K562 (cell line): ENCODE measurements around the gene SEC61A1. TPM values are rescaled to one million over a fixed set of nuclear protein-coding genes. Genes with fewer than 3 reads are reported as not detected.
A peak's percentile ranks its signal among the peaks of the same experiment; 100 is the strongest.

Experiments used
- ARID1B ChIP-seq: fragments of 450-650 bp; IDR thresholded peaks from 2 replicates; pipeline ENCODE4 v1.6.1; 2016; ENCODE audit warnings: antibody characterized with exemption, mild to moderate bottlenecking, inconsistent platforms
- BRD9 ChIP-seq: fragments of 450-650 bp; IDR thresholded peaks from 2 replicates; pipeline ENCODE4 v1.6.1; 2018; ENCODE audit warnings: low read depth; ENCODE audit not compliant: partially characterized antibody
- DLX4 ChIP-seq: fragments of 250-450 bp; sonication (Bioruptor Pico); IDR thresholded peaks from 2 replicates; pipeline ENCODE4 v1.6.1; 2021; ENCODE audit warnings: mild to moderate bottlenecking
- ETV5 ChIP-seq: sonication (generic); formaldehyde crosslinking; IDR thresholded peaks from 2 replicates; pipeline ENCODE4 v1.4.0; 2020; ENCODE audit warnings: low read depth, mild to moderate bottlenecking, missing genetic modification reagents
- EWSR1 ChIP-seq: fragments of 450-650 bp; IDR thresholded peaks from 2 replicates; pipeline ENCODE4 v1.6.1; 2018; ENCODE audit warnings: borderline replicate concordance, mild to moderate bottlenecking, low read depth, moderate library complexity; ENCODE audit not compliant: partially characterized antibody
- GTF2B ChIP-seq: IDR thresholded peaks from 2 replicates; pipeline ENCODE4 v1.6.1; 2011; ENCODE audit not compliant: insufficient read length; ENCODE audit errors: extremely low read depth
- IFI16 ChIP-seq: fragments of 250-450 bp; sonication (Bioruptor Pico); IDR thresholded peaks from 2 replicates; pipeline ENCODE4 v2.1.2; 2022; ENCODE audit warnings: mild to moderate bottlenecking, inconsistent platforms
- MEIS2 ChIP-seq: fragments of 450-650 bp; IDR thresholded peaks from 2 replicates; pipeline ENCODE4 v1.6.1; 2014; ENCODE audit warnings: mild to moderate bottlenecking; ENCODE audit not compliant: partially characterized antibody
- MTA3 ChIP-seq: fragments of 450-650 bp; formaldehyde crosslinking; IDR thresholded peaks from 2 replicates; pipeline ENCODE4 v1.6.1; 2017; ENCODE audit warnings: mild to moderate bottlenecking, borderline replicate concordance
- MYNN ChIP-seq, 2 experiments: sonication (generic); formaldehyde crosslinking in 1 of 2; IDR thresholded peaks; 2 replicates each; pipeline versions ENCODE4 v1.5.0 to v1.6.1; 2016 to 2020; ENCODE audit warnings: antibody characterized with exemption in 1 of 2, missing genetic modification reagents in 1 of 2
- POLR2A ChIP-seq: fragments of 450-650 bp; conservative IDR thresholded peaks from 2 replicates; pipeline ENCODE4 v1.6.1; 2016
- RREB1 ChIP-seq: fragments of 250-450 bp; sonication (Bioruptor Pico); IDR thresholded peaks from 2 replicates; pipeline ENCODE4 v1.4.0; 2020
- U2AF1 ChIP-seq: fragments of 200-400 bp; formaldehyde crosslinking; optimal IDR thresholded peaks from 2 replicates; pipeline ENCODE3; 2017; ENCODE audit warnings: mild to moderate bottlenecking, low read depth, low read length, moderate library complexity
- ZBTB34 ChIP-seq: fragments of 250-450 bp; sonication (Bioruptor Pico); IDR thresholded peaks from 2 replicates; pipeline ENCODE4 v1.8.0; 2021; ENCODE audit warnings: mild to moderate bottlenecking, moderate library complexity
- ZBTB7A ChIP-seq: IDR thresholded peaks from 2 replicates; pipeline ENCODE4 v1.6.1; 2011; ENCODE audit warnings: low read depth, mild to moderate bottlenecking, low read length, moderate library complexity, borderline replicate concordance; ENCODE audit not compliant: control insufficient read depth
- ZNF174 ChIP-seq: fragments of 250-450 bp; sonication (Bioruptor Pico); IDR thresholded peaks from 2 replicates; pipeline ENCODE4 v1.4.0; 2020; ENCODE audit warnings: mild to moderate bottlenecking
- ZNF239 ChIP-seq: fragments of 250-450 bp; sonication (Bioruptor Pico); IDR thresholded peaks from 2 replicates; pipeline ENCODE4 v1.4.0; 2020; ENCODE audit warnings: mild to moderate bottlenecking
- ZNF408 ChIP-seq: fragments of 250-450 bp; sonication (Bioruptor Pico); IDR thresholded peaks from 2 replicates; pipeline ENCODE4 v1.4.0; 2020; ENCODE audit warnings: low read depth, mild to moderate bottlenecking, moderate library complexity
- ZNF589 ChIP-seq: fragments of 200-800 bp; sonication (Bioruptor generic); IDR thresholded peaks from 2 replicates; pipeline ENCODE4 v1.6.1; 2016; ENCODE audit warnings: low read depth, missing genetic modification characterization, missing compliant biosample characterization
- ZNF668 ChIP-seq: fragments of 250-450 bp; sonication (Bioruptor Pico); IDR thresholded peaks from 2 replicates; pipeline ENCODE4 v1.8.0; 2022; ENCODE audit warnings: mild to moderate bottlenecking, inconsistent platforms
- ZNF764 ChIP-seq: fragments of 250-450 bp; sonication (Bioruptor Pico); IDR thresholded peaks from 2 replicates; pipeline ENCODE4 v1.4.0; 2020; ENCODE audit warnings: low read depth, mild to moderate bottlenecking, moderate library complexity
- polyA plus RNA-seq, 8 experiments: library from polyadenylated mRNA; depleted of rRNA in 4 of 8; stranded (reverse) in 5 of 8; unstranded in 3 of 8; fragments of >200 nt; fragmentation: Nextera tagmentation in 2 of 8; fragmentation: Illumina TruSeq in 1 of 8; extraction: Ambion mirVana in 2 of 8; extraction: Trizol in 1 of 8; gene quantifications; 2 replicates each; pipeline versions ENCODE4 v1.2.1 to v1.2.3, GENCODE V29; 2011 to 2014; ENCODE audit warnings: inconsistent platforms in 1 of 8, missing spikeins in 1 of 8
- total RNA-seq, 7 experiments: library from RNA; depleted of rRNA in 6 of 7; stranded (reverse); fragments of >200 nt in 6 of 7; fragmentation: Illumina TruSeq in 2 of 7; extraction: Trizol in 2 of 7; gene quantifications; 2 replicates each; pipeline versions ENCODE4 v1.2.1 to v1.2.3, GENCODE V29; 2011 to 2021; ENCODE audit warnings: low replicate concordance in 1 of 7

The SEC61A1 gene
- total and polyA plus RNA-seq, 9 of the 15 experiments (the other 6 are each of a cell fraction or from before 2014, with no cell fraction given), result 1.9 to 140 (median 79.1) TPM

GRCh38 chr3:128076483-128077201 is 24.4 kb downstream of the SEC61A1 start (continued):
- TF ChIP-seq RREB1 (CRISPR knock-in tag), result no peak
- TF ChIP-seq ZBTB34 (CRISPR knock-in tag), result no peak
- TF ChIP-seq BRD9, result no peak
- peak; percentile 93 for TF ChIP-seq MTA3
- no peak for TF ChIP-seq ZNF239 (CRISPR knock-in tag)
- TF ChIP-seq MYNN (IDR thresholded peaks at IDR 0.05), result no peak
- TF ChIP-seq MYNN (CRISPR knock-in tag; IDR thresholded peaks at IDR 0.05), result no peak
- TF ChIP-seq ZNF589, result 0 out of 2 replicates have a peak, but pooled peaks have one; percentile 45
- TF ChIP-seq IFI16 (CRISPR knock-in tag), result no peak
- TF ChIP-seq ETV5 (CRISPR knock-in tag), result no peak
- TF ChIP-seq MEIS2, result peak; percentile 97
- TF ChIP-seq ZNF174, result no peak
- no peak for TF ChIP-seq U2AF1
- TF ChIP-seq GTF2B, result no peak
- TF ChIP-seq ZNF764 (CRISPR knock-in tag), result no peak
- no peak for TF ChIP-seq ZNF668 (CRISPR knock-in tag)
- no peak for TF ChIP-seq DLX4 (CRISPR knock-in tag)
- no peak for TF ChIP-seq EWSR1
- TF ChIP-seq ARID1B, result peak; percentile 74
- TF ChIP-seq ZBTB7A, result peak; percentile 90; the same call in 1 of the 2 replicates
- no peak for TF ChIP-seq ZNF408 (CRISPR knock-in tag)
- TF ChIP-seq POLR2A, result peak; percentile 61
